Measurements from ENCODE around the gene CRISP3. TPM values are rescaled to one million over a fixed set of nuclear protein-coding genes. Genes with fewer than 3 reads are reported as not detected.

Gene CRISP3, protein sequence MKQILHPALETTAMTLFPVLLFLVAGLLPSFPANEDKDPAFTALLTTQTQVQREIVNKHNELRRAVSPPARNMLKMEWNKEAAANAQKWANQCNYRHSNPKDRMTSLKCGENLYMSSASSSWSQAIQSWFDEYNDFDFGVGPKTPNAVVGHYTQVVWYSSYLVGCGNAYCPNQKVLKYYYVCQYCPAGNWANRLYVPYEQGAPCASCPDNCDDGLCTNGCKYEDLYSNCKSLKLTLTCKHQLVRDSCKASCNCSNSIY
- not detected in 3 replicates for total RNA-seq
- long read RNA-seq: 0 reads

DNA sequence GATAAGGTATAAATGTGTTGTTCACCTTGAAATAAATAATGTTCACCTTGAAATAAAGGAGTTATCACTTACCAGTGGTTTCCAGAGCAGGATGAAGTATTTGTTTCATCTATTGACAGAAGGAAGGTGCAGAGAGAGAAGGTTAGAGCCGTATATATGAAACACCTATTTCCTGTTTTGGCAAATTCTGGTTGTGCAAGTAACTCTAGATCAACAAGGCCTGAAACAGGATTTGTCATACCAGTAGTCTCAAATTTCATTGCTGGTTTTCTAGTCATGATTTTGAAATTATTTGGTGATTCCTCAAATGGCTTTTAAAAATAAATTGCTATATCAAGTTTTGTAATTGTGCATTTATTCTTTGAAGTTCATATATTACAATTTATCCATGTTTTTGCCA is at the start of gene CRISP3:
CRISP3 (minus strand) TSS at position 130 of the 400 bp plus-strand sequence; CDS start at position 109, 21 bp downstream.
- no peaks in the 10 kb centered on the region for H3K4me1 Mint-ChIP-seq (ENCODE audit: low read depth)
- TF ChIP-seq CTCF (IDR thresholded peaks at IDR 0.05): no peak

DNA sequence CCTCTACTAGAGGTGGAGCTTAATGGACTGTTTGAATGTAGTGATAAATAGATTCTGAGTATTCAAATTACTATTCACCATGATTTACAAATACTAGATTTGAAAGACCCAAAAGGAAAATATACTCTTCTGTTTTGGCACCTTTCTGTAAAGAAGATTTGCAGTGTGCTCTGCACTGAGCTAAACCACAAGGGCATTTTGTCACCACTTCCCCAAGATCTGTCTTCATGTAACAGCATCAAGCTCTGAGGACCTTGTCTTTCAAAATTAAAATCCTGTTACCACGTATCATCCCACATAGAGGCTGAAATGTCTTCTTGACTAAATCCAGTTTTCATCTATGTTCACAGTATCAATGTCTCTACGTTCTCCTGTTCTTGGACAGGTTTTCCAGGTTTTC is 46.2 kb upstream of the CRISP3 start:
- Mint-ChIP-seq H3K4me1 (ENCODE audit: low read depth) (no peaks in the 10 kb centered on the region), H3K9me3 (ENCODE audit: low read depth) (peaks cover 10% of the 10 kb centered on the region), H3K27ac (ENCODE audit: unreplicated experiment) (no peak overlapping the region), H3K36me3 (ENCODE audit: low read depth) (peaks cover 2% of the 10 kb centered on the region), H3K4me3 (ENCODE audit: unreplicated experiment) (no peak overlapping the region), H3K27me3 (ENCODE audit: low read depth) (peaks cover 2% of the 10 kb centered on the region)
- no peak for TF ChIP-seq CTCF (IDR thresholded peaks at IDR 0.05)
- no peak for DNase-seq (ENCODE audit: low spot score)

More for the DNA sequence above, at the start of gene CRISP3:
- Mint-ChIP-seq H3K27me3 (ENCODE audit: low read depth) (peaks cover 11% of the 10 kb centered on the region), H3K4me3 (ENCODE audit: unreplicated experiment) (no peak within 1 kb of the TSS), H3K9me3 (ENCODE audit: low read depth) (no peaks in the 10 kb centered on the region), H3K36me3 (ENCODE audit: low read depth) (no peaks in the 10 kb centered on the region), H3K27ac (ENCODE audit: unreplicated experiment) (no peak within 1 kb of the TSS)
- no peak for DNase-seq (ENCODE audit: low spot score)

- H3K27me3 Mint-ChIP-seq (ENCODE audit: low read depth): peaks cover 2% of the 10 kb centered on the region
- H3K27ac Mint-ChIP-seq (ENCODE audit: unreplicated experiment): no peak within 1 kb of the TSS
- no peak within 1 kb of the TSS for H3K4me3 Mint-ChIP-seq (ENCODE audit: unreplicated experiment)
- no peak for TF ChIP-seq CTCF (IDR thresholded peaks at IDR 0.05)
- H3K4me1 Mint-ChIP-seq (ENCODE audit: low read depth): no peaks in the 10 kb centered on the region
- H3K36me3 Mint-ChIP-seq (ENCODE audit: low read depth): no peaks in the 10 kb centered on the region
- DNase-seq (ENCODE audit: low spot score): no peak
- H3K9me3 Mint-ChIP-seq (ENCODE audit: low read depth): peaks cover 7% of the 10 kb centered on the region
These were observed 43.0 kb upstream of the CRISP3 start, which contains the start of gene PGK2 for GRCh38 chr6:49787176-49787575. Gene PGK2 (minus strand): TSS chr6:49787285. CDS start chr6:49787187, 98 bp downstream.

GRCh38 chr6:49784272-49784671 is 40.1 kb upstream of the CRISP3 start:
- peaks cover 7% of the 10 kb centered on the region for H3K9me3 Mint-ChIP-seq (ENCODE audit: low read depth)
- DNase-seq (ENCODE audit: low spot score): no peak
- H3K27me3 Mint-ChIP-seq (ENCODE audit: low read depth): peaks cover 2% of the 10 kb centered on the region
- H3K36me3 Mint-ChIP-seq (ENCODE audit: low read depth): no peaks in the 10 kb centered on the region
- no peak for TF ChIP-seq CTCF (IDR thresholded peaks at IDR 0.05)
- no peaks in the 10 kb centered on the region for H3K4me1 Mint-ChIP-seq (ENCODE audit: low read depth)
- H3K4me3 Mint-ChIP-seq (ENCODE audit: unreplicated experiment): no peak overlapping the region
- H3K27ac Mint-ChIP-seq (ENCODE audit: unreplicated experiment): no peak overlapping the region

GRCh38 chr6:49782725-49783124 is 38.5 kb upstream of the CRISP3 start:
- DNase-seq (ENCODE audit: low spot score): no peak
- H3K36me3 Mint-ChIP-seq (ENCODE audit: low read depth): no peaks in the 10 kb centered on the region
- H3K27ac Mint-ChIP-seq (ENCODE audit: unreplicated experiment): no peak overlapping the region
- peaks cover 2% of the 10 kb centered on the region for H3K9me3 Mint-ChIP-seq (ENCODE audit: low read depth)
- H3K4me1 Mint-ChIP-seq (ENCODE audit: low read depth): no peaks in the 10 kb centered on the region
- no peak for TF ChIP-seq CTCF (IDR thresholded peaks at IDR 0.05)
- H3K27me3 Mint-ChIP-seq (ENCODE audit: low read depth): peaks cover 2% of the 10 kb centered on the region
- H3K4me3 Mint-ChIP-seq (ENCODE audit: unreplicated experiment): no peak overlapping the region
